Measurements from ENCODE around the gene IL10RB. TPM values are rescaled to one million over a fixed set of nuclear protein-coding genes. Genes with fewer than 3 reads are reported as not detected.

IL10RB gene
- total RNA-seq, 4 donors from 2014 or later: 17.9 to 45.5 (median 27.7) TPM

- no peaks in the 10 kb centered on the region for H3K27me3 ChIP-seq
- TF ChIP-seq POLR2A (IDR thresholded peaks at IDR 0.05): no peak
- TF ChIP-seq, protein P1, sequence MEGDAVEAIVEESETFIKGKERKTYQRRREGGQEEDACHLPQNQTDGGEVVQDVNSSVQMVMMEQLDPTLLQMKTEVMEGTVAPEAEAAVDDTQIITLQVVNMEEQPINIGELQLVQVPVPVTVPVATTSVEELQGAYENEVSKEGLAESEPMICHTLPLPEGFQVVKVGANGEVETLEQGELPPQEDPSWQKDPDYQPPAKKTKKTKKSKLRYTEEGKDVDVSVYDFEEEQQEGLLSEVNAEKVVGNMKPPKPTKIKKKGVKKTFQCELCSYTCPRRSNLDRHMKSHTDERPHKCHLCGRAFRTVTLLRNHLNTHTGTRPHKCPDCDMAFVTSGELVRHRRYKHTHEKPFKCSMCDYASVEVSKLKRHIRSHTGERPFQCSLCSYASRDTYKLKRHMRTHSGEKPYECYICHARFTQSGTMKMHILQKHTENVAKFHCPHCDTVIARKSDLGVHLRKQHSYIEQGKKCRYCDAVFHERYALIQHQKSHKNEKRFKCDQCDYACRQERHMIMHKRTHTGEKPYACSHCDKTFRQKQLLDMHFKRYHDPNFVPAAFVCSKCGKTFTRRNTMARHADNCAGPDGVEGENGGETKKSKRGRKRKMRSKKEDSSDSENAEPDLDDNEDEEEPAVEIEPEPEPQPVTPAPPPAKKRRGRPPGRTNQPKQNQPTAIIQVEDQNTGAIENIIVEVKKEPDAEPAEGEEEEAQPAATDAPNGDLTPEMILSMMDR (IDR thresholded peaks at IDR 0.05): no peak
- H3K4me3 ChIP-seq: no peak overlapping the region
- H3K36me3 ChIP-seq: no peaks in the 10 kb centered on the region
- H3K27ac ChIP-seq: no peak overlapping the region
- intact Hi-C loops (cut with DNase I; ENCODE audit: low total_unique reads): no loop called here
- DNase-seq: no peak
- no peaks in the 10 kb centered on the region for H3K9me3 ChIP-seq
- H3K4me1 ChIP-seq: no peaks in the 10 kb centered on the region
These were observed 7.7 kb upstream of the IL10RB start for GRCh38 chr21:33258475-33258874.

GRCh38 chr21:33259428-33259827 is 6.7 kb upstream of the IL10RB start:
- Histone ChIP-seq H3K4me3 (no peak overlapping the region), H3K36me3 (no peaks in the 10 kb centered on the region), H3K9me3 (no peaks in the 10 kb centered on the region), H3K27me3 (no peaks in the 10 kb centered on the region), H3K27ac (no peak overlapping the region), H3K4me1 (no peaks in the 10 kb centered on the region)
- TF ChIP-seq POLR2A (IDR thresholded peaks at IDR 0.05): no peak
- TF ChIP-seq, protein P1 (IDR thresholded peaks at IDR 0.05): no peak
- DNase-seq: no peak
- intact Hi-C loops (cut with DNase I; ENCODE audit: low total_unique reads): no loop called here

DNA sequence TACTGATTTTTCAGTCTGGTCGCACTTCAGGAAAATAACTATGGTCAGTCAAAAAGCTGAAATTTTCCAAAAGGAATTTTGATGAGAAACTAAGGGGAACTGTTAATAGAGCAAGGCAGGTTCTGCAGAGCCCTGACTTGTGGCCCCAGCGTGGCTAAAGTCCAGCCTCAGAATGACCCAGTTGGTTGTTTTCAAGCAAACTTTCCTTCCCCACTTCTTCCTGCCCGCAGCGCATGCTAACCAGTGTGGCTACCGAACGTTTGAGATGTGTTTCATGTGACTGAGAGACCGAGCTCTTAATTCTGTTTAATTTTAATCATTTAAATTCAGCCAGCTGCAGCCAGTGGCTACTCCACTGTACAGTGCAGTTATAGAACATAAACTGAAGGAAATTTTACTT is 6.2 kb upstream of the IL10RB start:
- TF ChIP-seq, protein P1 (IDR thresholded peaks at IDR 0.05): no peak
- no peak for TF ChIP-seq POLR2A (IDR thresholded peaks at IDR 0.05)
- intact Hi-C loops (cut with DNase I; ENCODE audit: low total_unique reads): no loop called here
- Histone ChIP-seq H3K9me3 (no peaks in the 10 kb centered on the region), H3K4me3 (no peak overlapping the region), H3K4me1 (no peaks in the 10 kb centered on the region), H3K27me3 (no peaks in the 10 kb centered on the region), H3K36me3 (no peaks in the 10 kb centered on the region), H3K27ac (no peak overlapping the region)
- DNase-seq: no peak

DNA sequence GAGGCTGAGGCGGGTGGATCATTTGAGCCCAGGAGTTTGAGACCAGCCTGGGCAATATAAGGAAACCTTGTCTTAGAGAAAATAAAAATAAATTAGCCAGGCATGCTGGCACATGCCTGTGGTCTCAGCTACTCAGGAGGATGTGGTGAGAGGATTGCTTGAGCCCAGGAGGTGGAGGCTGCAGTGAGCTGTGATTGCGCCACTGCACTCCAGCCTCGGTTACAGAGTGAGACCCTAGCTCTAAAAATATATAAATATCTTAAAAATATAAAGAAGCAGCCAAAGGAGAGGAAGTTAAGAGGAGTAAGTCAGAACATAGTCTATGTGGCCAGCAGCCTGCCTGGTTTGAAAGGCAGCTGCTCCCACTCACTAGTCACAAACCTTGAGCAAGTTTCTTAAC is 4.5 kb upstream of the IL10RB start:
- Histone ChIP-seq H3K27me3 (no peaks in the 10 kb centered on the region), H3K4me1 (no peaks in the 10 kb centered on the region), H3K4me3 (no peak overlapping the region), H3K9me3 (no peaks in the 10 kb centered on the region), H3K27ac (no peak overlapping the region), H3K36me3 (no peaks in the 10 kb centered on the region)
- no peak for DNase-seq
- intact Hi-C loops (cut with DNase I; ENCODE audit: low total_unique reads): no loop called here
- TF ChIP-seq POLR2A (IDR thresholded peaks at IDR 0.05): no peak
- TF ChIP-seq, protein P1 (IDR thresholded peaks at IDR 0.05): no peak

- Histone ChIP-seq H3K4me1 (no peaks in the 10 kb centered on the region), H3K27me3 (no peaks in the 10 kb centered on the region), H3K36me3 (no peaks in the 10 kb centered on the region), H3K4me3 (no peak overlapping the region), H3K27ac (no peak overlapping the region), H3K9me3 (no peaks in the 10 kb centered on the region)
- intact Hi-C loops (cut with DNase I; ENCODE audit: low total_unique reads): no loop called here
- TF ChIP-seq POLR2A (IDR thresholded peaks at IDR 0.05): no peak
- TF ChIP-seq, protein P1 (IDR thresholded peaks at IDR 0.05): no peak
- no peak for DNase-seq
These were observed 3.2 kb upstream of the IL10RB start for GRCh38 chr21:33262921-33263320.

Data from uterus (tissue), 4 donors.